Measurements from ENCODE around the gene DPH1.

DNA sequence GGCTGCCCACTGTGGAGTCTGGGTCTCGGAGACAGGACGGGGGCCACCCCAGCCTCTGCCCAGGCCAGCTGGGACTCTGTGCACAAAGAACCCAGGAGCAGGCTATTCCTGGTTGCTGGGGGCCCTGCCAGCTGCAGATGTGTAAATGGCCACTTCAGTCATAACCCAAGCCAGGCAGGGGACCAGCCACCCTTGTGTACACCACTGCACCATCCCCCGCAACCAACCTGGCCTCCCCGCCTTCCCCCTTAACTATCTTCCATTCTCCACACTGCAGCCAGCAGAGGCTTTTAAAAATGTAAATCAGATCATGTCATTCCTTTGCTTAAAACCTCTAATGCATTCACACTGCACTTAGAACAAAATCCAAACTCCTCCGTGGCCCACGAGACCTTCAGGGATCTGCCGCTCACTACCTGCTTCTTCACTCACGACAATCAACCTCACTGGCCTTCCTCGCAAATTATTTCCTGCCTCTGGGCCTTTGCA is 33.1 kb upstream of the DPH1 start:
- TF ChIP-seq, protein P1, sequence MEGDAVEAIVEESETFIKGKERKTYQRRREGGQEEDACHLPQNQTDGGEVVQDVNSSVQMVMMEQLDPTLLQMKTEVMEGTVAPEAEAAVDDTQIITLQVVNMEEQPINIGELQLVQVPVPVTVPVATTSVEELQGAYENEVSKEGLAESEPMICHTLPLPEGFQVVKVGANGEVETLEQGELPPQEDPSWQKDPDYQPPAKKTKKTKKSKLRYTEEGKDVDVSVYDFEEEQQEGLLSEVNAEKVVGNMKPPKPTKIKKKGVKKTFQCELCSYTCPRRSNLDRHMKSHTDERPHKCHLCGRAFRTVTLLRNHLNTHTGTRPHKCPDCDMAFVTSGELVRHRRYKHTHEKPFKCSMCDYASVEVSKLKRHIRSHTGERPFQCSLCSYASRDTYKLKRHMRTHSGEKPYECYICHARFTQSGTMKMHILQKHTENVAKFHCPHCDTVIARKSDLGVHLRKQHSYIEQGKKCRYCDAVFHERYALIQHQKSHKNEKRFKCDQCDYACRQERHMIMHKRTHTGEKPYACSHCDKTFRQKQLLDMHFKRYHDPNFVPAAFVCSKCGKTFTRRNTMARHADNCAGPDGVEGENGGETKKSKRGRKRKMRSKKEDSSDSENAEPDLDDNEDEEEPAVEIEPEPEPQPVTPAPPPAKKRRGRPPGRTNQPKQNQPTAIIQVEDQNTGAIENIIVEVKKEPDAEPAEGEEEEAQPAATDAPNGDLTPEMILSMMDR (conservative IDR thresholded peaks at IDR 0.05; ENCODE audit: low read length): no peak
- no peak for TF ChIP-seq EZH2phosphoT487 (IDR thresholded peaks at IDR 0.05; ENCODE audit: borderline replicate concordance)
